GM18498 (cell line): ENCODE results near the gene NLRX1.
"Not testable (repeated sequence)": the region's sequence is repeated elsewhere in the genome, so short reads cannot be mapped to it uniquely, and the experiment has no call there.

Source experiments
- ATAC-seq: cut with Tn5 transposase; IDR thresholded peaks from one replicate; pipeline ENCODE4 v1.9.1; 2021; ENCODE audit warnings: mild to moderate bottlenecking, moderate library complexity; ENCODE audit not compliant: unreplicated experiment

NLRX1 gene

DNA sequence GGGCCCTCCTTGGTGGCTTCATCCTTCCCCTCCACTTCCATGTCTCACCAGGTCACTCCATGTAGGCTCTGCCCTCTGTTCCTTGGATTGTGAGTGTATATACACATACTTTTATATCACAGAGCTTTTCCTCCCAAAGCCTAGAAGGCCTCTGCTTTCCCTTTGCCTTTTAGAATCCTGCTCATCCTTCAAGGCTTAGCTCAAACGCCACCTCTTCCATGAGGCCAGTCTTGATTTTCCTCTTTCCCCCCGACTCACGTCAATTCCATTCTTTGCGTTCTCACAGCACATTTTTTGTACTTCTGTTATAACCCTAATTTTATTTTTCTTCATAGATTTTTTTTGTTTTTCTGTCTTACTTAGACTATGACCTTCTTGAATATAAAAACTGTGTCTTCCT lies 15.9 kb upstream of the NLRX1 start:
- ATAC-seq = no peak

DNA sequence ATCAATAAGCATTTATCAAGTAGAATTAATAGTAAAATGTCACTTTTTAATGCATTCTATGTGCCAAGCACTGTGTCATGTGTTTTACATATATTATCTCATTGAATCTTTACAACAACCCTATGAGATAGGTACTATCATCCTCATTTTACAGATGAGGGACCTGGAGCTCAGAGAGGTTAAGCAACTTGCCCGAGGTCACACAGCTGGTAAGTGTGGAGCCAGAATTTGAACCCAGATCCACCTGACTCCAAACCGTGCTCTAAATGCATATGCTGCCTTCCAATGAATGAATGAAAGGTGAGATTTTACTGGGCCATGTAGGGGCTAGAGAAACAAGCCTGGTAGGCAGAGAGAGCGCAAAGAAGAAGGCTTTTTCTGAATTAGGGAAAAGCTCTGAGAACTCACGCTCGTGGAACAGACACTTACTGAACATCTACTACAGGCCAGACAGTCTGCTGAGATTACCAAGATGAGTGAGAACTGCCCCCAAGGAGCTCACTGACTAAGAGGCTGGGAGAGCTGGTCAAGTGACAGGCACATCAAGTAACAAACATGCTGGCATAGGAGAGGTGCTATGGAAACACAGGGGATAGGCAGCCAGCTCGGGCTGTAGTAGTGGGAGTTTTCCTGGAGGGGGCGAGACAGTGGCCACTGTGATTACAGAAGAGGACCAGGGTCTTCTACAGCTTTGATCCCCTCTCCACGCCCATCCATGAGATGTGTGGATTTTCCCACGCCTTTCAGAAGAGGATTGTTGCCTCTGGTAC lies 15.3 kb upstream of the NLRX1 start:
- ATAC-seq = no peak

- no peak for ATAC-seq
Observed at GRCh38 chr11:119154178-119154577, 14.3 kb upstream of the NLRX1 start.

DNA sequence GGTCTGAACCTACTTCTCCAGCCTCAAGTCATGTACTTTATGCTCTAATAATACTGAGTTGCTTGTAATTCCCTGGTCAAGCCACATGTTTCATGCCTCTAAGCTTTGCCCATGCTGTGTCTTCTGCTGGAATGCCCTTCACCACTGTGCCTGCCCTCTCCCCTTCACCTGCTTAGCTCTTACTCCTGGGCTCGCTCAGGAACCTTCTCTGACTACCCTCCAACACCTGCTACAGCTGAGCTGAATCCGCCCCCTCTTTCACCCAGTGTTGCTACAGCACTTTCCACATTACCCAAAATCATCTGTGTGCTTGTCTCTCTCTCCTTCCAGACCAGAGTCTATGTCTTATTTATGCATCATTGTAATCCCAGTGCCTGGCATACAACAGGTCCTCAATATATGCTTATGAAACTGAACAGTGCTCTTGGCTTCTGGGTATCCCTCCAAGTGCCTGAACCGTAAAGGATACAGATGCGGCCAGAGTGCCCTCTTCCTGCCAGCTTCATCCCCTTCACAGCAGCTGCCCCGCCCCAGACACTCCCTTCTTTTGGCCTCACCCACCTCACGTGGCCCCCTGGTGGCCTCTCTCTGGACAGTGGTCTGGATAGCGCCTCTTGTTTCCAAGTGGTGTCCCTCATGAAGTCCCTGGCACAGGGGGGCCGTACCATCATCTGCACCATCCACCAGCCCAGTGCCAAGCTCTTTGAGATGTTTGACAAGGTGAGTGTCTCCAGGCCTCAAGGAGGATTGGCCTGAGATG lies 12.6 kb upstream of the NLRX1 start:
- no peak for ATAC-seq

- no peak for ATAC-seq
Observed at GRCh38 chr11:119156496-119156895, 12.0 kb upstream of the NLRX1 start.

- no peak for ATAC-seq
Observed at GRCh38 chr11:119157063-119157462, 11.5 kb upstream of the NLRX1 start.

DNA sequence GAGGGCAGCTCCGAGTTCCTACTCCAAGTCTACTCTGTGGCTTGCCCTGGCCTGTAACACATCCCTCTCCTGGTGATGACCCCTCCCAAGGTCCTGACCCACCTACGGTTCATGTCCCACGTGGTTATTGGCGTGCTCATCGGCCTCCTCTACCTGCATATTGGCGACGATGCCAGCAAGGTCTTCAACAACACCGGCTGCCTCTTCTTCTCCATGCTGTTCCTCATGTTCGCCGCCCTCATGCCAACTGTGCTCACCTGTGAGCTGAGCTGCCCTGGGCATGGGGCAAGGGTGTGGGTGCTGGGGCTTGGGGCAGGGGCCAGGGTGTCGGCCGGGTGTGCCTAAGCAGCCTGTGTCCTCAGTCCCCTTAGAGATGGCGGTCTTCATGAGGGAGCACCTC lies 10.1 kb upstream of the NLRX1 start:
- no peak for ATAC-seq

GRCh38 chr11:119160151-119160550 lies 8.4 kb upstream of the NLRX1 start:
- no peak for ATAC-seq

GRCh38 chr11:119161871-119162270 lies 6.7 kb upstream of the NLRX1 start:
- ATAC-seq = no peak

GRCh38 chr11:119166368-119167076 lies 2.0 kb upstream of the NLRX1 start:
- no peak for ATAC-seq

- ATAC-seq = not testable (repeated sequence)
Observed at GRCh38 chr11:119167077-119167458, 1.5 kb upstream of the NLRX1 start.

DNA sequence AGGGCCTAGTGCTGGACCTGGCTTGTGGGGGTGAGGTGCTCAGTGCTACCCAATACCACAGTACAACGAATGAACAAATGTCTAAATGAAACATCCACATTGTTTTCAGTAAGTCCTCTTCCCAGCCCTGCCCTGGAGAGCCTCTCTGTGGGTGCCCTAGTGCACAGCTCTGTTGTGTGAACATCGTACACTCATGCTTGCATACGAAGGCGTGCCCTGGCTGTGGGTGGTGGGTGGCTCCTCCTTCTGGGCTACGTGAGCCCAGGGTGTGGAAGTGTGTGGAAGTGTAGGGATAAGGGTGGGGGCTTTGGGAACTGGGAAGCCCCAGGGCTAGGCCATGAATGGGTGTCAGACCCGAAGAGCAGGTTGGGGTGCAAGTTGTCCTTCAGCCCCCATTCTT lies 592 bp upstream of the NLRX1 start:
- ATAC-seq = no peak

GRCh38 chr11:119169282-119169719 lies 776 bp downstream of the NLRX1 start:
- peak; percentile 8 for ATAC-seq

GRCh38 chr11:119172513-119172912 lies 4.0 kb downstream of the NLRX1 start:
- ATAC-seq = no peak

- no peak for ATAC-seq
Observed at GRCh38 chr11:119173453-119173852, 4.9 kb downstream of the NLRX1 start.

DNA sequence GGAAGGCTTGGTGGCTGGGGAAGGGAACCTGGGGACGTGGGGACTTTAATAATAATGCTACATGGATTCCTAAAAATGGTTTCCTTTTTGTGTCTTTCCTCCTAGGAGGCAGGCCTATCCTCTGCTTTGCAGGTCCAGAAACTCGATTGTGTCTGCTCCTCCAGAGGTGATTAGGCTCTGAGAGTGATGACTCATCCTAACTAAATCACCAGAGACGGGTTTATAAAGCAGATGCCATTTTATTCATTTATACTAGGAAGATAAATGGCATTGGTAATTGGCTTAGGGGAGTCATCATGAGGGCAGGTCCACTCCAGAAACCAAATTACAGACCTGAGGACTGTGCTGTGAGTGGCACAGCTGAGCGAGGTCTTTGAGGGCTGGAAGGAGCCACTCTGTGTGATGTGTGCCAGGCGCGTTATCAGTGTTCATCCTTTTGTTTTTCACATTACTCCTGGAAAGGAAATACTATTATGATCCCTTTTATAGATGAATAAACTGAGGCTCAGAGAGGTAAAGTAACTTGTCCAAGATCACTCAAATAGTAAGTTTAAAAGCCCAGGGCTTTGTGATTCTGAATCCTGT lies 7.1 kb downstream of the NLRX1 start:
- no peak for ATAC-seq

- no peak for ATAC-seq
Observed at GRCh38 chr11:119178166-119178680, 9.7 kb downstream of the NLRX1 start.

DNA sequence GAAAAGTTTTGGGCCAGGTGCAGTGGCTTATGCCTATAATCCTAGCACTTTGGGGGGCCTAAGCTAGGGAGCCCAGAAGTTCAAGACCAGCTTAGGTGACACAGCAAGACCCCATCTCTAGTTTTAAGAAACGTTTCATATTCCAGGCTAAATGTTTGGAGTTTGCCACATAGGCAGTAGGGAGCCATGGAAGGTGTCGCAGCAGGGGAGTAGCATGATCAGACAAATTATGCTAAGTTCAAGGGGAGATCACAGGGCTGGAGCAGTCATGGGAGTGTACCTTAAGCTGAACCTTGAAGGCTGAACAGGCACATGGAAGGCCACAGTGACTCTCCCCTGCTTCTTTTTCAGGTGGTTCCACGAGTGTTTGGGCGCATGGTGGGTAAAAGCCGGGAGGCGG lies 10.8 kb downstream of the NLRX1 start:
- ATAC-seq = no peak

GRCh38 chr11:119179983-119180382 lies 11.5 kb downstream of the NLRX1 start:
- no peak for ATAC-seq

DNA sequence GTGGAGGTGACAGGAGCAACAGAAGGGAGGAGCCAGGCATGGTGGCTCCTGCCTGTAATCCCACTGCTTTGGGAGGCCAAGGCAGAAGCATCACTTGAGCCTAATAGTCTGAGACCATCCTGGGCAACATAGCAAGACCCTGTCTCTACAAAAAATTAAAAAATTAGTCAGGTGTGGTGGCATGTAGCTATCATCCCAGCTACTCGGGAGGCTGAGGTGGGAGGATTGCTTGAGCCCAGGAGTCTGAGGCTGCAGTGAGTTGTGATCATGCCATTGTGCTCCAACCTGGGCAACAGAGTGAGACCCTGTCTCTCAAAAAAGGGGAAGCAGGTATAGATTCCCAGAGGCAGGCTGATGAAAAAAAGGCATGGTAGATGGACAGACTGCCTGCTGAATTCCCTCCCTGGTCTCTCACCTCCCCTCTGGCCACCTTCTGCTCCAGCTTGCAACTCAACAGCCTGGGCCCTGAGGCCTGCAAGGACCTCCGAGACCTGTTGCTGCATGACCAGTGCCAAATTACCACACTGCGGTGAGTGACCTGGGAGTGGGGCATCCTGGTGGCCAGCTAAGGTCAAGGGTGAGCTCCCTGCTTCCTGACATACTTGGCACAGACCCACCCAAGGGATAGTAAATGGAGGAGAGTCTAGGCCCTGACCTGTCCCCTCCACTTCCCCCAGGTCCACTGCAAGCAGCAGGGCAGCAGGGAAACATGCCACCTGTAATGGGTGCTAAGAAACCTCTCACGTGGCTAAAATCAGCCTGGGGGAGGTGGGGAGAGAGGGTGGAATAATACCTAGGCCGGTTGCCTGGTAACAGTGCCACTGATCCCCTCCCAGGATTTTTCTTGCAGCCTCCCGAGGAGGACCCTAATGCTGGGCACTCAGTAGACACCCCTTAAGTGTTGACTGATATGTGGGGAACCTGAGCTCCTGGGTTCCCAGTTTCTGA lies 12.5 kb downstream of the NLRX1 start:
- ATAC-seq = no peak
